Natural killer cell treated with Interleukin-12 subunit alpha and Interleukin-12 subunit beta and Interleukin-15 and Interleukin-18, amount 100 ng/mL, for 72 hours (primary cell): ENCODE results near the gene KCNJ15. TPM values are rescaled to one million over a fixed set of nuclear protein-coding genes. Genes with fewer than 3 reads are reported as not detected.

ENCODE experiments used
- ATAC-seq, 2 donors: fragments of 150-1000 bp; cut with Tn5 transposase in 1 of 2; sonication (Bioruptor Pico), chemical (Tn5 transposase) in 1 of 2; 2 replicates each; pipeline ENCODE4 v1.10.0; 2021
- DNase-seq: peaks from one replicate; pipeline ENCODE4 v3.0.0; 2022; ENCODE audit warnings: low spot score
- H3K27ac Mint-ChIP-seq, 2 donors: 1 replicate in 1 of 2; 2 replicates in 1 of 2; pipeline ENCODE4 v1.8.0; 2022; ENCODE audit warnings: mixed read lengths in 2 of 2, mild to moderate bottlenecking in 1 of 2, moderate library complexity in 1 of 2
- H3K27me3 Mint-ChIP-seq, 2 donors: 1 replicate in 1 of 2; 2 replicates in 1 of 2; pipeline ENCODE4 v1.8.0; 2022; ENCODE audit warnings: mixed read lengths in 2 of 2
- H3K36me3 Mint-ChIP-seq: one replicate; pipeline ENCODE4 v1.8.0; 2022; ENCODE audit warnings: mixed read lengths
- H3K4me1 Mint-ChIP-seq, 2 donors: 1 replicate in 1 of 2; 2 replicates in 1 of 2; pipeline ENCODE4 v1.8.0; 2022; ENCODE audit warnings: low read depth in 2 of 2, mixed read lengths in 2 of 2, mild to moderate bottlenecking in 1 of 2
- H3K4me3 Mint-ChIP-seq: one replicate; pipeline ENCODE4 v1.8.0; 2022; ENCODE audit warnings: mixed read lengths
- H3K9me3 Mint-ChIP-seq: 2 replicates; pipeline ENCODE4 v1.8.0; 2022; ENCODE audit warnings: mixed read lengths
- total RNA-seq, 2 donors: library from RNA; stranded (reverse); gene quantifications; one replicate each; pipeline ENCODE4 v1.2.3, GENCODE V29; 2022

The KCNJ15 gene
- not detected for total RNA-seq

- H3K36me3 Mint-ChIP-seq: no peaks in the 10 kb centered on the region
- no peak within 1 kb of the TSS for H3K27ac Mint-ChIP-seq
- H3K27me3 Mint-ChIP-seq: peaks cover 37 to 45% of the 10 kb centered on the region in 2 donors
- no peak within 1 kb of the TSS for H3K4me3 Mint-ChIP-seq
- ATAC-seq: no peak
- DNase-seq: no peak
- H3K4me1 Mint-ChIP-seq: no peaks in the 10 kb centered on the region
- H3K9me3 Mint-ChIP-seq: no peaks in the 10 kb centered on the region
Measured at GRCh38 chr21:38256599-38257302, at the start of gene KCNJ15. Gene KCNJ15, plus strand, starts transcription at chr21:38256991. Its CDS starts 42,271 bp downstream, at chr21:38299262.

GRCh38 chr21:38208118-38208517 lies 48.7 kb upstream of the KCNJ15 start:
- H3K9me3 Mint-ChIP-seq: no peaks in the 10 kb centered on the region
- no peak overlapping the region for H3K27ac Mint-ChIP-seq
- no peak for DNase-seq
- ATAC-seq: no peak
- no peaks in the 10 kb centered on the region for H3K4me1 Mint-ChIP-seq
- peaks cover 26 to 38% of the 10 kb centered on the region in 2 donors for H3K27me3 Mint-ChIP-seq
- no peaks in the 10 kb centered on the region for H3K36me3 Mint-ChIP-seq
- H3K4me3 Mint-ChIP-seq: no peak overlapping the region

- Mint-ChIP-seq H3K4me3 (no peak overlapping the region), H3K27me3 (peaks cover 24 to 32% of the 10 kb centered on the region in 2 donors), H3K36me3 (no peaks in the 10 kb centered on the region), H3K9me3 (no peaks in the 10 kb centered on the region), H3K27ac (no peak overlapping the region), H3K4me1 (no peaks in the 10 kb centered on the region)
- ATAC-seq: no peak
- no peak for DNase-seq
Measured at GRCh38 chr21:38211321-38211720, 45.5 kb upstream of the KCNJ15 start.

- H3K9me3 Mint-ChIP-seq: no peaks in the 10 kb centered on the region
- ATAC-seq (no peak), DNase-seq (no peak)
- H3K27me3 Mint-ChIP-seq: peaks cover 20 to 32% of the 10 kb centered on the region in 2 donors
- no peaks in the 10 kb centered on the region for H3K4me1 Mint-ChIP-seq
- no peak overlapping the region for H3K4me3 Mint-ChIP-seq
- no peak overlapping the region for H3K27ac Mint-ChIP-seq
- no peaks in the 10 kb centered on the region for H3K36me3 Mint-ChIP-seq
Measured at GRCh38 chr21:38212706-38213105, 44.1 kb upstream of the KCNJ15 start.

GRCh38 chr21:38219049-38219628 lies 37.7 kb upstream of the KCNJ15 start:
- no peak overlapping the region for H3K27ac Mint-ChIP-seq
- H3K27me3 Mint-ChIP-seq: peaks cover 3 to 8% of the 10 kb centered on the region in 2 donors
- peaks cover 6% of the 10 kb centered on the region for H3K9me3 Mint-ChIP-seq
- DNase-seq (no peak), ATAC-seq (peak; percentile 57 to 71)
- peaks cover 4 to 5% of the 10 kb centered on the region in 2 donors for H3K4me1 Mint-ChIP-seq
- H3K36me3 Mint-ChIP-seq: peaks cover 6% of the 10 kb centered on the region
- no peak overlapping the region for H3K4me3 Mint-ChIP-seq

GRCh38 chr21:38220270-38220737 lies 36.5 kb upstream of the KCNJ15 start:
- no peak overlapping the region for H3K27ac Mint-ChIP-seq
- DNase-seq: no peak
- peaks cover 3 to 8% of the 10 kb centered on the region in 2 donors for H3K27me3 Mint-ChIP-seq
- H3K4me1 Mint-ChIP-seq: peaks cover 4 to 5% of the 10 kb centered on the region in 2 donors
- H3K4me3 Mint-ChIP-seq: no peak overlapping the region
- H3K36me3 Mint-ChIP-seq: peaks cover 10% of the 10 kb centered on the region
- ATAC-seq: no peak
- H3K9me3 Mint-ChIP-seq: peaks cover 6% of the 10 kb centered on the region

- ATAC-seq (no peak), DNase-seq (no peak)
- Mint-ChIP-seq H3K27ac (no peak overlapping the region), H3K9me3 (peaks cover 6% of the 10 kb centered on the region), H3K4me3 (no peak overlapping the region), H3K4me1 (peaks cover 4 to 5% of the 10 kb centered on the region in 2 donors), H3K36me3 (peaks cover 10% of the 10 kb centered on the region), H3K27me3 (peaks cover 3 to 8% of the 10 kb centered on the region in 2 donors)
Measured at GRCh38 chr21:38221594-38221993, 35.2 kb upstream of the KCNJ15 start.

GRCh38 chr21:38223893-38224540 lies 32.8 kb upstream of the KCNJ15 start:
- H3K36me3 Mint-ChIP-seq: peaks cover 22% of the 10 kb centered on the region
- H3K4me1 Mint-ChIP-seq: peaks cover 3 to 7% of the 10 kb centered on the region in 2 donors

GRCh38 chr21:38227401-38227800 lies 29.4 kb upstream of the KCNJ15 start:
- Mint-ChIP-seq H3K27ac (no peak overlapping the region), H3K9me3 (peaks cover 22% of the 10 kb centered on the region), H3K4me1 (peaks cover 0 to 4% of the 10 kb centered on the region in 2 donors), H3K4me3 (no peak overlapping the region), H3K27me3 (no peaks in the 10 kb centered on the region), H3K36me3 (peaks cover 33% of the 10 kb centered on the region)
- no peak for DNase-seq
- no peak for ATAC-seq

More at GRCh38 chr21:38223893-38224540, 32.8 kb upstream of the KCNJ15 start:
- DNase-seq: no peak
- Mint-ChIP-seq H3K9me3 (peaks cover 14% of the 10 kb centered on the region), H3K27ac (no peak overlapping the region), H3K27me3 (peaks cover 3 to 5% of the 10 kb centered on the region in 2 donors), H3K4me3 (no peak overlapping the region)
- ATAC-seq: no peak

- no peak for ATAC-seq
- H3K4me3 Mint-ChIP-seq: no peak overlapping the region
- peaks cover 23% of the 10 kb centered on the region for H3K9me3 Mint-ChIP-seq
- DNase-seq: no peak
- H3K36me3 Mint-ChIP-seq: peaks cover 33% of the 10 kb centered on the region
- H3K4me1 Mint-ChIP-seq: peaks cover 0 to 4% of the 10 kb centered on the region in 2 donors
- H3K27me3 Mint-ChIP-seq: peaks cover 1 to 3% of the 10 kb centered on the region in 2 donors
- H3K27ac Mint-ChIP-seq: no peak overlapping the region
Measured at GRCh38 chr21:38228115-38228514, 28.7 kb upstream of the KCNJ15 start.

GRCh38 chr21:38228537-38228936 lies 28.3 kb upstream of the KCNJ15 start:
- H3K9me3 Mint-ChIP-seq: peaks cover 24% of the 10 kb centered on the region
- H3K36me3 Mint-ChIP-seq: peaks cover 32% of the 10 kb centered on the region
- no peak overlapping the region for H3K4me3 Mint-ChIP-seq

GRCh38 chr21:38229260-38229877 lies 27.4 kb upstream of the KCNJ15 start:
- no peak overlapping the region for H3K4me3 Mint-ChIP-seq
- peaks cover 19% of the 10 kb centered on the region for H3K9me3 Mint-ChIP-seq
- H3K36me3 Mint-ChIP-seq: peaks cover 27% of the 10 kb centered on the region

More at GRCh38 chr21:38228537-38228936, 28.3 kb upstream of the KCNJ15 start:
- H3K27ac Mint-ChIP-seq: no peak overlapping the region
- H3K4me1 Mint-ChIP-seq: peaks cover 0 to 4% of the 10 kb centered on the region in 2 donors
- peaks cover 3 to 6% of the 10 kb centered on the region in 2 donors for H3K27me3 Mint-ChIP-seq
- DNase-seq: no peak
- ATAC-seq: no peak

GRCh38 chr21:38234395-38235142 lies 22.2 kb upstream of the KCNJ15 start:
- H3K9me3 Mint-ChIP-seq: peaks cover 10% of the 10 kb centered on the region
- peaks cover 6 to 14% of the 10 kb centered on the region in 2 donors for H3K27me3 Mint-ChIP-seq
- ATAC-seq (no peak), DNase-seq (no peak)
- no peak overlapping the region for H3K4me3 Mint-ChIP-seq
- H3K36me3 Mint-ChIP-seq: peaks cover 9% of the 10 kb centered on the region
- H3K4me1 Mint-ChIP-seq: no peaks in the 10 kb centered on the region
- no peak overlapping the region for H3K27ac Mint-ChIP-seq

More at GRCh38 chr21:38229260-38229877, 27.4 kb upstream of the KCNJ15 start:
- Mint-ChIP-seq H3K27ac (no peak overlapping the region), H3K4me1 (peaks cover 0 to 4% of the 10 kb centered on the region in 2 donors), H3K27me3 (peaks cover 3 to 6% of the 10 kb centered on the region in 2 donors)
- DNase-seq (no peak), ATAC-seq (no peak)
